ENCODE data around the gene ENDOV.
A peak's percentile ranks its signal among the peaks of the same experiment; 100 is the strongest.

ENDOV gene

DNA sequence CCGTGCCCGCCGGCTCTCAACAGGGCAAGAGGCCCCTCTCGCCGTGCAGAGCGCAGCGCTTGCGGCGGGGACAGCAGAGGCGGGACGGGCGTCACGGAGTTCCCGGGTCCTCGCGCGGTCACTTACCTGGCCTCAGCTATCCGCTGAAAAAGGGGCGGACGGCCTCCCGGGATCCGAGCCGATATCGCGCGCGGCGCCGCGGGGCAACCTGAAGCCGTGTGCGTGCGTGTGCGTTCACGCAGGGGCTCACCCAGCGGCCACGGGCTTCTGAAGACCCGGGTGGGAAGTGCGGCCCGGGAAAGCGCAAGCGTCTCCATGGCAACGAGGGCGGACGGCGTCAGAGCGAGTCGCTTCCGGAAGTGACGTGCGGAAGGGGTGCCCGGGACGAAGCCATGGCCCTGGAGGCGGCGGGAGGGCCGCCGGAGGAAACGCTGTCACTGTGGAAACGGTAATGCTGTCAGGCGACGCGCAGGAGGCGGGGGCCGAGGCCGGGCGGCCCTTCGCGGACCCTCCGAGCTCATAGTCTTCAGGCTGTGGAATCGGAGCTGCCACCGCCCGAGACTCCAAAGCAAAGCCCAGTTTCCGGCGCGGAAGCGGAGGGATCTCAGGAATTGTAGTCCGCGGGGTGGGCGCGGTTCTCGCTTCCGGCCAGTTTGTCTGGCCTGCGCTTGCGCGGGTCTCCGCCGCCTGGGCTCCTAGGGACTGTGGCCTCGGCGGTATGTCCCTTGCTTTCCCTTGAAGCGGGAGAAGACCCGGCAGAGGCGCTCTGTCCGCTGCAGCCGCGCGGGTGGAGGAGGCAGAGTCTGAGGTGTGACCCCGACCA, at the start of gene ENDOV:
TSS of gene ENDOV (plus strand) at position 365 of the 823 bp plus-strand sequence. CDS start at position 393, 28 bp downstream.
- DNase-seq (ENCODE audit: low spot score), result peak; percentile 93

GRCh38 chr17:80365983-80366382, 49.0 kb upstream of the ENDOV start:
- no peak for DNase-seq (ENCODE audit: low spot score)

GRCh38 chr17:80367503-80367902, 47.5 kb upstream of the ENDOV start:
- DNase-seq (ENCODE audit: low spot score), result no peak

GRCh38 chr17:80371196-80371595, 43.8 kb upstream of the ENDOV start:
- no peak for DNase-seq (ENCODE audit: low spot score)

DNA sequence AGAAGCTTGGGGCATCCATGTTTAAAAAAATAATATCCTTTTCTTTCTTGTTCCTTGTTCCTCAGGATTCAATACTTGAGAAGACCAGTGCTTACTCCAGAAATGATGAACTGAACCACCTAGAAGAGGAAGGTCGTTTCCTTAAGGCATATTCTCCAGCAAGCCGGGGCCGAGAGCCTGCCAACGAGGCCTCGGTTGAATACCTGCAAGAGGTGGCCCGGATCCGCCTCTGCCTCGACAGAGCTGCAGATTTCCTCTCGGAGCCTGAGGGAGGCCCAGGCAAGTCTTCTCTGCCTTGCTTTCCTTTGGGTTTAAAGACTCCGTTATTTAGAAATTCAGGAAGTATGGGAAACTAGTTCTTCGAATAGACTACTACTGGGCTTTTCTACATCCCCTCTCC, 42.5 kb upstream of the ENDOV start:
- DNase-seq (ENCODE audit: low spot score), result no peak

DNA sequence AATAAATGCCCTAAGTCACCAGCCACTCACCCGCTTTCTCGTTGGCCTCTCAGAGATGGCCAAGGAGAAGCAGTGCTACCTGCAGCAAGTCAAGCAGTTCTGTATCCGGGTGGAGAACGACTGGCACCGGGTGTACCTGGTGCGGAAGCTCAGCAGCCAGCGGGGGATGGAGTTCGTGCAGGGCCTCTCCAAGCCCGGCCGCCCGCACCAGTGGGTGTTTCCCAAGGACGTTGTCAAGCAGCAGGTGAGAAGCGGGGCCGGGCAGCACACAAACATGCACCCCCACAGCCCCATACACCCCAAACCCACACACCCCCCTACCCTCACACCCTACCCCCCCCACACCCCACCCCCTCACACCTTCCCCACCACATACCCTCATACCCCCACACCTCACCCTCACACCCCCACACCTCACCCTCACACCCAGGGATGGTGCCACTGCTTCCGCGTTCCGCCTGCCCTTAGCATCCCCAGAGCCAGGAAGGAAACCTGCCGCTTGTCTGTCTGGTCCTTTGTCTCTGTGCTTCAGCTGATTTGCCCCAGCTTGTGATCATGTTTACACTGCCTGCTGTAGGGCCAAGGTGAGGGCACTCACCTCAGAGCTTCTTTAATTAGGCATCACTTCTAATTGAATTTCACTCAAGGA, 41.9 kb upstream of the ENDOV start:
- no peak for DNase-seq (ENCODE audit: low spot score)

GRCh38 chr17:80374039-80374731, 40.8 kb upstream of the ENDOV start:
- no peak for DNase-seq (ENCODE audit: low spot score)

DNA sequence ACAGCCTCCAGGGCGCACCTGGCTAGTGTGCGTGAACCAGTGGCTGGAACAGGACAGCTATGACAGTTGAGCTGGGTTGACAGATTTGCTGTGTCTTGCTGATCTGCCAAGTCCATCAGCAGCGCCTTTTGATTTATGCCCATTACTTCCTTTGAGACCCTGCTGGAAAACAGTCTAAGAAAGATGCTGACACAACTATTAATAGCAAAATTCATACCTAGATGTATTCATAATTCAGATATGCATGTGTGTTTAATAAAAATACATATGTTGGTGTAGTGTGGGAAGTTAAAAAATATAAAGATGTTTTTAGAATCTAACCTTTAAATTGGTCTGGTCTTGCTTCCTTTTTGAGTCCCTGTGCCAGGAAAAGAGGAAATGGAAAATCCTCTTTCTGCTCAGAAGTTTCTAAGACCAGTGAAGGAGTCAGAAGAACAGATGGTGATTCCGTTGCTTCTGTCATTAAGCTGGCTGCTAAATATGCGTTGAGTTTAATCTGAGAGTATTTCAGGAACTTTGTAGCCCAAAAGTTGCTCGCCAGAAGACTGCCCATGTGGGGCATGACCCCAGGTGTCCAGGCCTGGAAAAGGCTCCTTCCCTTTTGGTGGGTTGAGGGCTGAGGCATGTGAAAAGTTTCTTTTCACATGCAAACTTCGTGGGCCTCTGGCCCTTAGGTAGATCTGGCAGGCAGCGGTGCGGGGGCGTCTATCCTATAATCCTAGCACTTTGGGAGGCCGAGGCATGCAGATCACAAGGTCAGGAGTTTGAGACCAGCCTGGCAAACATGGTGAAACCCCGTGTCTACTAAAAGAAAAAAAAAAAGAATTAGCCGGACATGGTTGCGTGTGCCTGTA, 40.0 kb upstream of the ENDOV start:
- no peak for DNase-seq (ENCODE audit: low spot score)

DNA sequence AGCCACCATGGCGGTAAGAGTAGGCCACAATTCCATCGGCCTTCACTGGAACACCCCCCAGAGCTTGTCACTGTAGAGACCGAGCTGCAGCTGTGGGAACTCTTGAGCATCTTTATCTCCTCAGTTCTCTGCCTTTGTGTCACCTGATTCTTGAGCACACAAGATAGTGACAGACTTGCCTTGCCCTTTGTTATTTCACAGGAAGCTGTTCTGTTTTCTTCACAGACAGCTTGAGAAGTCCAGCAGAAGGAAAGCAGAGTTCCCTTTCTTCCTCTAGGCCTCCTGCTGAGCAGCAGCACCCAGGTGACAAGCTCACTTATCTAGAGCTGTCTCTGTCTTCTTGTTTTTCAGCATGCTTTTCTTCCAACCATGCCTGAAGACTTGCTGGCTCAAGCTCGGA, 38.4 kb upstream of the ENDOV start:
- no peak for DNase-seq (ENCODE audit: low spot score)

DNA sequence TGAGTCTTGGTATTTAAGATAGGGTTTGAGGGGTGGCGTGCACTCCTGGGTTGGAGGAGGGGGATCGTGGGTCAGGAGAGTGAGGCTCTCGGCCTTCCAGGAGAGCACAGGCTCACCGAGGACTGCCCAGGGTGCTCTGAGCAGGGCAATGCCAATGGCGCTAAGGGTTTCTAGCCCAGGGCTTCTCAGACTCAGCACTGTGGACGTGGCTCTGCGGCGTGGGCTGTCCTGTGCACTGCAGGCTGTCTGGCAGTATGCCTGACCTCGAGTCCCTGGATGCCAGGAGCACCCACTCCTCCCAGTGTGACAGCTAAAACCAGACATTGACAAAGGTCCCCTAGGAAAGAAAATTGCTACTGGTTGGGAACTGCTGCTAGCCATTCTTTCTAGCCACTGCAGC, 37.2 kb upstream of the ENDOV start:
- DNase-seq (ENCODE audit: low spot score), result no peak

- DNase-seq (ENCODE audit: low spot score), result no peak
These were observed 35.6 kb upstream of the ENDOV start for GRCh38 chr17:80379348-80379747.

GRCh38 chr17:80380068-80380467, 34.9 kb upstream of the ENDOV start:
- DNase-seq (ENCODE audit: low spot score), result no peak

DNA sequence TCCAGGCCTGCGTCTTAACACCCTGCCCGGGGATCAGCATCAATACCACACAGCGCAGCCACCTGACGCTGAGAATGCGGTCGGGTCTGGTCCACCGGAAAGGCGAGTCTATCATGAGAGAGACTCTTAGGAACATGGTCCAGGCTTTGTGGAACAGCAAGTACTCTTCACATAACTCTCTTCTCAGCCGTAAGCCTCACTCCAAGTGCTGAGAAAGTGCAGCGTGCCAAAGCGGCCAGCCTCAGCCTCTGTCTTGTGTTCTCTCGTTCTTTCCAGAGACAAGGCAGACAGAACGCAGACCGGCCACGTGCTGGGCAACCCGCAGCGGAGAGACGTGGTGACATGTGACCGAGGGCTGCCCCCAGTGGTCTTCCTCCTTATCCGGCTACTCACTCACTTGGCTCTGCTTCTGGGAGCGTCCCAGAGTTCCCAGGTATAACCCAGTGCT, 34.4 kb upstream of the ENDOV start:
- no peak for DNase-seq (ENCODE audit: low spot score)

DNA sequence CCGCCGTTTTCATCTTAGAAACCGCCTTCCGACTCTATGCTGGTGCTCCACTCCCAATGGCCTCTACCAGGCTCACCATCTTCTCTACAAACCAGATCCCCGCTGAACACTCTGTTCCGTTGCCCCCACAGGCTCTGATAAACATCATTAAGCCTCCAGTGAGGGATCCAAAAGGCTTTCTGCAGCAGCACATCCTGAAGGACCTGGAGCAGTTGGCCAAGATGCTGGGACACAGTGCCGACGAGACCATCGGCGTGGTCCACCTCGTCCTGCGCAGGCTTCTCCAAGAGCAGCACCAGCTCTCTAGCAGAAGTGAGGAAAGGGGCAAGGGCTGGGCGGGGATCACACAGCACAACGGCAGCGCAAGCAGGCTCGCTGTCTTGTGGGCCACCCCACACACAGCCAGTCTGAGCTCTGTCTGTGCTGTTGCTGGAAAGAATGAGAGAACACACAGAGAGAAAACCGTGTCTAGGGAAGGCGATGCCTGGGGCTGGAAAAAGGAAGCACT, 33.5 kb upstream of the ENDOV start:
- no peak for DNase-seq (ENCODE audit: low spot score)

GRCh38 chr17:80382446-80382845, 32.5 kb upstream of the ENDOV start:
- DNase-seq (ENCODE audit: low spot score), result no peak

DNA sequence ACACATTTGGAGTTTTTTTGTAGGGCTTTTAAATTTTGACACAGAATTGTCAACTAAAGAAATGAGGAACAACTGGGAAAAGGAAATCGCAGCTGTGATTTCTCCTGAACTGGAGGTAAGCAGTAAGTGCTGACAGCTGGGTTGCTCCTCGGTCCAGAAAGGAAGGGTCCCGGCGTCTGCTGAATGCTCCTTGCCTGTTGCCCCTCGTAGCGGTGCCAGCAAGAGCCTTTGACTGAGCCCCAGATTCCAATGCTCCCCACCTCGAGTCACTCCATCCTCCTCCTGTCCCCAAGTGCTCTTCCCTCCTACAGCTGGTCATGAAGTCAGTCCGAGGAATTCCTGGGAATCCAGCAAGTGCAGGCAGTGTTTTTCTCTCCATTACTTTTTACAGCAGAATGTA, 32.0 kb upstream of the ENDOV start:
- no peak for DNase-seq (ENCODE audit: low spot score)

DNA sequence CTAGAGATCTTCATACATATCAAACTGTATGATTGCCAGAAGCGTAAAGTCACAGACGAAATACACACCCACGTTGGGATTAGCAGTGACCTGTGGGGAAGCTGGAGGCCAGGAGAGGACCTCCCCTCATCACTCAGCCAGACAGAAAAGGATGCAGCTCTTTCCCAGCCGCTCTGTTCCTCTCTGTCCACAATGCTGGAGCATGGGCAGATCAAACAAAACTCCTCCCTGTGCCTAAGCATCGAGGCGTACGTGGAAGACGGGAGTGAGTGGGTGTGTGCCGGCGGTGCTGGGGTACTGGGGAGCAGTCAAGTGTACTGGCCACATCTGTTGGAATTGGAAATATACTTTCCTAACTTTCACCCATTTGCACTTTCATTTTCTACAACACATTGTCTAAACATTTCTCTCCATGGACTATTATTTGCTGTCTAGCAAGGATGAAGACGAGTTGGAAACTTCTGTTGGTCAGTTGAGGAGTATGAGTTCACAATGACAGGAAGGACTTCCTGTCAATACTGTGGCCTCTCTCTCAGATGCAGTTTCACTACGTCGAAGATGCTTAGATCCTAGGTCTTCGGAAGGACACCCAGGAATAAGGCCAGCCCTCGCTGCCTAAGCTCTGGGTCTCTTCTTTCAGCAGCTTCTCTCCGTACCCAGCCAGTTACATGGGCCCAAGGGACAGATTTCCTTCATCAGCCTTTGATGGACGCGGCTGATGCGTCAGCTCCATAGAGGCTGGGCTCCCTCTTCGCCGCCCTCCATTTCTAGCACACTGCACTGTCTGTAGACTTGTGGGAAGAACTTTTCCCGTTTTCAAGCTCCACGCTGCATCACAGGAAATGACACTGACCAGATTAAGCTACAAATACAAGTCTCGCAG, 30.6 kb upstream of the ENDOV start:
- DNase-seq (ENCODE audit: low spot score), result no peak

DNA sequence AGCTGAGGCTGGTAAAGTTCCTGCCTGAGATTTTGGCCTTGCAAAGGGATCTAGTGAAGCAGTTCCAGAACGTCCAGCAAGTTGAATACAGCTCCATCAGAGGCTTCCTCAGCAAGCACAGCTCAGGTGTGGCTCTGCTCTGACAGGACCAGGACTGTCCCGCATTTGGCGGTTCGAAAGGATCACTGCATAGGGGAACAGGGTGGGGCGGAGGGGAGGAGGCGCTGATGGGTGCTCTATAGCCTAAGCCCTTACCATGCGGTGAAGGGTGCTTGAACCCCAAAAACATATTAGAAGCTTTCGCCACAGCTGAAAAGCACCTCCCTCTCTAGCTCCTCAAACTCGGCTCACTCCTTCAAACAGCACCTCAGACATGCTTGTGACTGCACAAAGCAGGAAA, 29.9 kb upstream of the ENDOV start:
- no peak for DNase-seq (ENCODE audit: low spot score)

DNA sequence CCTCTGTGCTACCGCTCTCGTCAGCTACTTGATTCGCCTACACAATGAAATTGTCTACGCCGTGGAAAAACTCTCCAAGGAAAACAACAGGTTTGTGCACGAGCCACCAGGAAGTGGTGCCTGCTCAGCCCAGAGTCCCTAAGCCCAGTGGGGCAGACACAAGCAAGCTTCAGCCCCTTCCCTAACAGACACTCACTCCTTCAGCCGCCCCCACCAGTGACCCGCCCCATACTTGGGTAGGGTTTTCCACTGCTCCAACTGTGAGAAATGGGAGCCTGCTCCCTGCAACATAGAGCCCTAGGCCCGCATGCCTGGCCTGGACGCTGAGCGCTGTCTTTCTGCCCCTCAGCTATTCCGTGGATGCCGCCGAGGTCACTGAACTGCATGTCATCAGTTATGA, 28.6 kb upstream of the ENDOV start:
- no peak for DNase-seq (ENCODE audit: low spot score)

GRCh38 chr17:80387071-80387470, 27.9 kb upstream of the ENDOV start:
- DNase-seq (ENCODE audit: low spot score), result no peak

DNA sequence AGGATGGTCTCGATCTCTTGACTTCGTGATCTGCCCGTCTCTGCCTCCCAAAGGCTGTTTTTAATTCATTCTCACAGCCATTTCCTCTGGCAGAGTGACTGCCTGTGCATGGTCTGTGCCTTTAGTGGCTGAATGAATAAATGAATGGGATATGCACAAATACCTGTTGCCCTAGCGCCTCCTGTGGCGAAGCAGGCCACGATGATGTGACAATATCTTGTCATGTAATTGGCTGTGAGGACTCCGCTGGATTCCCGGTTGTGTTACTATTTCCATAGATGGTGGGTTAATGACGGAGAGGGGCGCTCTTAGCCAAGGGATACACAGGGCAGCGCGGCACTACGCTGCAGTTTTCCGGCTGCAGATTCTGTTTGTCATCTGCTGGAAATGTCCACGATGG, 26.8 kb upstream of the ENDOV start:
- DNase-seq (ENCODE audit: low spot score), result no peak
